MM.1S (cell line): ENCODE results near the gene CDKL2.

ENCODE experiments used
- EZH2phosphoT487 ChIP-seq: fragments of 300-600 bp; sonication (generic); IDR thresholded peaks from 2 replicates; pipeline ENCODE4 v1.6.1; 2018; ENCODE audit warnings: antibody characterized with exemption, low read length
- TF ChIP-seq, protein P1 (sequence below): fragments of 300-600 bp; sonication (generic); IDR thresholded peaks from 2 replicates; pipeline ENCODE4 v1.5.1; 2016; ENCODE audit warnings: antibody characterized with exemption, low read length, mixed read lengths

DNA sequence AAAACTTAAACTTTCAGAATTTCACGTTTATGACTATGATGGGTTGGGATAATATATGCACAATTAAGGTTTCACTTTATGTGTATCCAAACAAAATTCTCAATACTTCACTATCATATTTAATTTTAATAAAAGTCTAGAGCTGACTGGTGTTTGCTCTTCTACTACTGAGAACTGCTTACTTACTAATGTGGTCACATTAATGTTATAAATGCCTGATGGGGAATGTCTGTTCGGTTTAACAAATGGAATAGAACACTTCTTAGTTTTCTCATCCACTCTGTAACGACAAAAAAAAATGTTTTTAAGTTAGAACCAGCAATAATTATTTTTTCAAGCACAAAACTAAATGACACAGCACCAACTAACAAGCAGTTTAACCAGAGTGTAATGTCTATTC, 34.3 kb downstream of the CDKL2 start:
- TF ChIP-seq, protein P1, sequence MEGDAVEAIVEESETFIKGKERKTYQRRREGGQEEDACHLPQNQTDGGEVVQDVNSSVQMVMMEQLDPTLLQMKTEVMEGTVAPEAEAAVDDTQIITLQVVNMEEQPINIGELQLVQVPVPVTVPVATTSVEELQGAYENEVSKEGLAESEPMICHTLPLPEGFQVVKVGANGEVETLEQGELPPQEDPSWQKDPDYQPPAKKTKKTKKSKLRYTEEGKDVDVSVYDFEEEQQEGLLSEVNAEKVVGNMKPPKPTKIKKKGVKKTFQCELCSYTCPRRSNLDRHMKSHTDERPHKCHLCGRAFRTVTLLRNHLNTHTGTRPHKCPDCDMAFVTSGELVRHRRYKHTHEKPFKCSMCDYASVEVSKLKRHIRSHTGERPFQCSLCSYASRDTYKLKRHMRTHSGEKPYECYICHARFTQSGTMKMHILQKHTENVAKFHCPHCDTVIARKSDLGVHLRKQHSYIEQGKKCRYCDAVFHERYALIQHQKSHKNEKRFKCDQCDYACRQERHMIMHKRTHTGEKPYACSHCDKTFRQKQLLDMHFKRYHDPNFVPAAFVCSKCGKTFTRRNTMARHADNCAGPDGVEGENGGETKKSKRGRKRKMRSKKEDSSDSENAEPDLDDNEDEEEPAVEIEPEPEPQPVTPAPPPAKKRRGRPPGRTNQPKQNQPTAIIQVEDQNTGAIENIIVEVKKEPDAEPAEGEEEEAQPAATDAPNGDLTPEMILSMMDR, result no peak
- TF ChIP-seq EZH2phosphoT487, result no peak
